HS-27A (cell line): ENCODE results near the gene SLC9A9.
A peak's percentile ranks its signal among the peaks of the same experiment; 100 is the strongest.

Experiments
- DNase-seq: peaks from one replicate; pipeline ENCODE4 v3.0.0-alpha.2; 2012; ENCODE audit warnings: low read depth, missing footprints

SLC9A9 gene

DNA sequence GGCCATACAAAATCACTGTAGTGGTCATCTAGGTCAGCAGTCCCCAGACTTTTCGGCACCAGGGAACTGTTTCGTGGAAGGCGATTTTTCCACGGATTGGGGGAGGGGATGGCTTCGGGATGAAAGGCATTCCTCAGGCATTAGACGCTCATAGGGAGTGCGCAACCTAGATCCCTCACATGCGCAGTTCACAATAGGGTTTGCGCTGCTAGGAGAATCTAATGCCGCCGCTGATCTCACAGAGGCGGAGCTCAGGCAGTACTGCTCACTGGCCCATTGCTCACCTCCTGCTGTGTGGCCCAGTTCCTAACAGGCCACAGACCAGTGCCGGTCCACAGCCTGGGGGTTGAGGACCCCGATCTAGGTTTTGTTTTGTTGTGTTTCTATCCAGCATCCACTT, 200.1 kb downstream of the SLC9A9 start:
- no peak for DNase-seq

GRCh38 chr3:143644370-143645089, 203.7 kb downstream of the SLC9A9 start:
- peak; percentile 51 for DNase-seq

GRCh38 chr3:143643905-143644304, 204.4 kb downstream of the SLC9A9 start:
- no peak for DNase-seq

- DNase-seq, result no peak
Observed at GRCh38 chr3:143640774-143641173, 207.5 kb downstream of the SLC9A9 start.

- DNase-seq, result no peak
Observed at GRCh38 chr3:143637133-143637532, 211.1 kb downstream of the SLC9A9 start.

GRCh38 chr3:143634991-143635390, 213.3 kb downstream of the SLC9A9 start:
- DNase-seq, result no peak

- DNase-seq, result no peak
Observed at GRCh38 chr3:143634427-143634826, 213.8 kb downstream of the SLC9A9 start.

DNA sequence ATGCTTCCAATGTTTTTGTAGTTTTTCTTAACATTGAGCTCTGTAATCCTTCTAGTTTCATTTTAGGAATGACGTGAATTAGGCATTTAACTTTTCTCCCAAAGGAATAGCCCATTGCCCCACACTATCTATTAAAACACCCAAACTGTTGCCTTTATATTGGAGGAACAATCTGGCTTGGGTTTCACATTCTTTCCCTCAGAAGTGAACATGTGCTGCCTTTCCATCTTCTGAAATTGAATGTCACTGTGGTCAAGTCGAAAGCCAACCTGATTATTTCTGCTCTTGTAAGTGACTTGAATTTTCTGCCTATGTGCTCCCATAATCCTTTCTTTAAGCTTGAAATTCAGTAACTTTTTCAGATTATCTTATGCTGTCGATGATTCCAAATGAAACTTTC, 214.5 kb downstream of the SLC9A9 start:
- no peak for DNase-seq

- no peak for DNase-seq
Observed at GRCh38 chr3:143629726-143630125, 218.5 kb downstream of the SLC9A9 start.

DNA sequence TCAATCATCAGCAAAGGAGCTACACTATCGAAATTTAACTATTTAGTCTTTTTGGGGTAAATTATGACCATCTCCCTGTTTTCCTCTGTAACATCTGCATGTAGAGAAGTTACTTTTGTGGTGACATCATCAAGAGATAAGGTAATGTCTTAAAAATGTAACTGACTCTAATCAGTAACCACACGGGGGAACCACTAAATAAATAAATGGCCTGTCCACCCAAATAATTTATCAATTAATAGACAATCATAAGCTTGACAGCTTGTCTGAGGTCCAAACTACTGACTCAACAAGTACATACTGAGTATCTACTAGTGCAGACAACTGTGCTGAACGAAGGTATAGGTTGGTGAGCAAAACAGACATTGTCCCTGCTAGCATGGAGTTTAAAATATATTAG, 219.3 kb downstream of the SLC9A9 start:
- no peak for DNase-seq

DNA sequence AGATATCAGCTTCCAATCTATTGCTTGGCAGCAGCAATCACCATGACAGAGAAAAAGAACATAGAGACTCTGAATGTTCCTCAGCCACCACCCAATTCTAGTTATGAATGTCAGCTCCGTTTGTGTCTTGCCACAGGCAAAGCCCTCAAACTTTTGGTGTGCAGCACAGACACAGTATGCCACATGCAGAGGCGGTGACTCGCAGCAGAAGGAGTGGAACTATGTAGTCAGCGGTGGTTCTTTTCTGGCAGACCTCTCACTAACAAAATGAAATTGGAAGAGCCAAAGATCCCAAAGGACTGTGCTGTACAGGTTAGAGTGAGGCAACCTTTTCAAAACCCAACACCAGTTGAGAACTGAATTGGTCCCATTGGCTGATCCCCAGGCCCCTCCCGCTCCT, 220.9 kb downstream of the SLC9A9 start:
- DNase-seq, result no peak

- DNase-seq, result no peak
Observed at GRCh38 chr3:143619231-143619630, 229.0 kb downstream of the SLC9A9 start.

- DNase-seq, result no peak
Observed at GRCh38 chr3:143617050-143617449, 231.2 kb downstream of the SLC9A9 start.

DNA sequence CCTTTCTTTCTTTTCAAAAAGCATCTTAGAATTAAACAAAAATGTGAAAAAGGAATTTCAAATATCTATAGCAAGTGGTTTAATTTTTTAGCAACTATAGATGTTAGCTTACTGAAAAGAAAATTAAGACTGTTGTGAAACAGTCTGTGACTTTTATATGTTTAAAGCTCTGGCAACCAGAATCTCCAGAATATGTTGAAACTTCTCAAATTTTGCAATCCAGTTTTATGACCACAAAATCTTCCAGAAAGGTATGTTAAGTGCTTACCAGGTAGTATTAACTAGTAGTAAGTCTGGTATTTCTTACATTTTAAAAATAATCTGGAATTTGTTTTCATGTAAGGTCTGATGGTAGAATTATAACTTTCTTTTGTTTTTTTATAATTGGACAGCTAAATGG, 235.0 kb downstream of the SLC9A9 start:
- no peak for DNase-seq

DNA sequence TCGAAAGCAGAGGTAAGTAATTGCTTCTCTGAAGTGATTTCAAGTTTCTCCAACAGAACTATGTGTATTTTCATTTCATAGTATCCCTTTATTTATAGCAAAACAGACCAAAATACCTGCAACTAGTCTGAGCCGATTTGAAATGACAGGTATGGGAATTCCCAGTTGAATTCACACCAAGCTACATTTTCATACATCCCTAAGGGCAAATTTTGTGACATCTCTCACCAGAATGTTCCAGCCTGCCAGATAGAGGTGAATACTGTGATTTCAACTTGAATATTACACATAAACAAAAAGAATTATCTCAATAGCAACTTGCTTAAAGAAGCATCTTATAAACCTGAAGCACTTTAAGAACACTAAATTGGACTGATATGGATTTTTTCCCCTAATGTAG, 235.7 kb downstream of the SLC9A9 start:
- no peak for DNase-seq

DNA sequence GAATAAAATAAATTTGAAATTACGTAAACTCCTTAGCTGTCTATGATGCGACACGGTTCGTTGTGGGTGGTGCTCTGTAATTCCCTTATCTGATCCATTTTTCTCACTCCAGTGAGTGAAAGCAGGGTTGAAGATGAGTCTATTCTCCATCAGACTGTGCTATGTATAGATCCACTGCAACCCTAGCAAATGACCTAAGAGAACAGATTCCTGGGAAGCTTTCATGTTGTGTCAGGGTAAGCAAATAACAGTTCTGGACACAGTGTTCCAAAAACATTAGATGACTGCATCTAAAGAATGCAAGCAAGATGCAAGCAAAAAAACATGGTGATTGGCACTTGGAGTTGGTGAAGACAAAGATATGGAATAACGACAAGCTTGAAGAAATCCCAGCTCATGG, 239.3 kb downstream of the SLC9A9 start:
- DNase-seq, result no peak

- DNase-seq, result no peak
Observed at GRCh38 chr3:143605233-143605950, 242.9 kb downstream of the SLC9A9 start.

GRCh38 chr3:143604402-143605185, 243.7 kb downstream of the SLC9A9 start:
- DNase-seq, result no peak

DNA sequence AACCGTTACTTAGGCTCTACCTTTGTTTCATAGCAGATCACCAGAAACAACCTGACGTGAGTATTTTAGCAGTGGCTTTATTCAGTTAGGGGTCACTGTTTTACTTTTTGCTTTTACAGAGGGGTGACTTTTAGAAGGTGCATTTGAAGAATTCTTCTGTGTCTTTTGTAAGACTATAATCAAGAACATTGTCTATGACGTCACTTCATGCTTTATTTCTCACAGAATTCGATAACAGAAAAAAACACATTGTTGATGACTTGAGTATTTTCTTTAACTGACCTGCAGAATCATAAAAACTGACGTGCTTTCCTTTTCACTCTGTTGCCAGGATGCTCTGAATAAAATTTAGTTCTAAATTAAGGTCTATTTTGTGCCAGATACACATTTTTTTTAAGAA, 244.5 kb downstream of the SLC9A9 start:
- DNase-seq, result no peak

GRCh38 chr3:143601723-143602484, 246.4 kb downstream of the SLC9A9 start:
- DNase-seq, result no peak

GRCh38 chr3:143600756-143601718, 247.2 kb downstream of the SLC9A9 start:
- DNase-seq, result no peak
